AG10803 (cell line): Measurements from ENCODE around the gene ICE2.

Source experiments
- DNase-seq: peaks from one replicate; pipeline ENCODE4 v3.0.0; 2010; ENCODE audit warnings: low read depth
- H3K4me3 ChIP-seq: 2 replicates; pipeline ENCODE4 v1.5.1; 2011; ENCODE audit warnings: mild to moderate bottlenecking, low read length, control low read depth
- TF ChIP-seq, protein P1 (sequence below): conservative IDR thresholded peaks from 2 replicates; pipeline ENCODE4 v1.5.1; 2011; ENCODE audit warnings: mild to moderate bottlenecking, low read length, control low read depth, inconsistent platforms

The ICE2 gene

DNA sequence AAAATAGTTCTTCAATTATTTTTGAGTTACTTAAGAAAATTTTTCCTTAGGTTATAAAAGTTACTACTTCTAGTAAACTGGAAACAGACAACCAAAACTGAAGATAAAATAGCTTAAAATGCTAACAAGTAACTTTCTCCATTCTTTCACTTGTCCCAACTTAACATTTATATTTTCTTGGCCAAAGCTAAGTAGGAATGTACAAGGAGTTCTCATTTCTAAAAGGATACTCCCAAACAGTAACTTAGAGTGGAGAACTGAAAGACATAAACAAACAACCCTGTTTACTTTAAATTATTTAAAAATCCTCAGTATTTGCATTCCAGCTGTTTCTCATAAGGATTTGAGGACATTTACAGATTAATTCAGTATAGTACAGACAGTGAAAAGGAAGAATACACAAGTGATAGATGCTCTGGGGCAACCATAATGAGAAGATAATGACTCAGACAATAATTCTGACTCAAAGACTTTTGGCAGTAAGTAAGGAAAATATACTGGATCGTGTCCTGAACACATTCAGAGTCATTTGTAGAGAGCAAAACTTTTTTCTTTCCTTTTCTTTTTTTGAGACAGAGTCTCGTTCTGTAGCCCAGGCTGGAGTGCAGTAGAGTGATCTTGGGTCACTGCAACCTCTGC is 52.0 kb downstream of the ICE2 start:
- peak; percentile 79 for DNase-seq
- H3K4me3 ChIP-seq, result no peak overlapping the region
- TF ChIP-seq, protein P1, sequence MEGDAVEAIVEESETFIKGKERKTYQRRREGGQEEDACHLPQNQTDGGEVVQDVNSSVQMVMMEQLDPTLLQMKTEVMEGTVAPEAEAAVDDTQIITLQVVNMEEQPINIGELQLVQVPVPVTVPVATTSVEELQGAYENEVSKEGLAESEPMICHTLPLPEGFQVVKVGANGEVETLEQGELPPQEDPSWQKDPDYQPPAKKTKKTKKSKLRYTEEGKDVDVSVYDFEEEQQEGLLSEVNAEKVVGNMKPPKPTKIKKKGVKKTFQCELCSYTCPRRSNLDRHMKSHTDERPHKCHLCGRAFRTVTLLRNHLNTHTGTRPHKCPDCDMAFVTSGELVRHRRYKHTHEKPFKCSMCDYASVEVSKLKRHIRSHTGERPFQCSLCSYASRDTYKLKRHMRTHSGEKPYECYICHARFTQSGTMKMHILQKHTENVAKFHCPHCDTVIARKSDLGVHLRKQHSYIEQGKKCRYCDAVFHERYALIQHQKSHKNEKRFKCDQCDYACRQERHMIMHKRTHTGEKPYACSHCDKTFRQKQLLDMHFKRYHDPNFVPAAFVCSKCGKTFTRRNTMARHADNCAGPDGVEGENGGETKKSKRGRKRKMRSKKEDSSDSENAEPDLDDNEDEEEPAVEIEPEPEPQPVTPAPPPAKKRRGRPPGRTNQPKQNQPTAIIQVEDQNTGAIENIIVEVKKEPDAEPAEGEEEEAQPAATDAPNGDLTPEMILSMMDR, result no peak

DNA sequence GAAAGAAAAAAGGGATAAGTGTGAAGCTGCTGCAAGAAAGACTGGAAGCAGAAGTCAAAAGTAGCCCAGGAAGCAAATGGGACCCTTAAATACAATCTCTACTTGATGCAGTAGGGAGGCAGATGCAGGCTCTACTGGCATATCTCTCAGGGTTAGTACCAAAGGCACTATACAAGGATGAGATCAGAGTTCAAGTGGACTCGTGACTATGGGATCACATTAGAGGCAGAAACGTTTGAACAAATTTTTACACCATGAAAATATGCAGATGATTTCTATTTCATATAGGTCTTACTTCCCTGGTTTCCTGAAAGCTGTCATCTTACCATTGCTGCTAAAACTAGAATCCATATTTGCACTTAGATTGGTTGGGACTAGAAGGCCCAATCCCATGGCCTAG is 53.5 kb downstream of the ICE2 start:
- TF ChIP-seq, protein P1, result no peak

DNA sequence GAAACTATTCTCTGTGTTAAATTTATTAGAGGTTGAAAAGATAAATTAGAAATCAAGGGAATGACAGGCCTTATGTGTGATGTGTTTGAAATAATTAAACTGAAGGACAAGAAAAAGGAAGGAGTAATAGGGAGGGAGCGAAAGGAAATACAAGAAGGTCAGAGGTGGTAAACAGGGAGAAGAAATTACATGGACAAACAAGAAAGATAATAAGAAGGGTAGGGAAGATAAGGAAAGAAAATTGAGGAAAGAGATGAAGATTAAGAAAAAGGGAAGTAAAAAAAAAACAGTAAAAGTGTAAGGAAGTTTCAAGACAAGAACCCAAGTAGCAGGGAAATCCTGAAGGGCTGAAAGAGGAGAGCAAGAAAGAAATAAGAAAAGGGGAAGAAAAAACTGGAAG is 54.9 kb downstream of the ICE2 start:
- no peak overlapping the region for H3K4me3 ChIP-seq
- DNase-seq, result no peak
- TF ChIP-seq, protein P1, result no peak

More for the DNA sequence above, 53.5 kb downstream of the ICE2 start:
- no peak for DNase-seq
- H3K4me3 ChIP-seq, result no peak overlapping the region

DNA sequence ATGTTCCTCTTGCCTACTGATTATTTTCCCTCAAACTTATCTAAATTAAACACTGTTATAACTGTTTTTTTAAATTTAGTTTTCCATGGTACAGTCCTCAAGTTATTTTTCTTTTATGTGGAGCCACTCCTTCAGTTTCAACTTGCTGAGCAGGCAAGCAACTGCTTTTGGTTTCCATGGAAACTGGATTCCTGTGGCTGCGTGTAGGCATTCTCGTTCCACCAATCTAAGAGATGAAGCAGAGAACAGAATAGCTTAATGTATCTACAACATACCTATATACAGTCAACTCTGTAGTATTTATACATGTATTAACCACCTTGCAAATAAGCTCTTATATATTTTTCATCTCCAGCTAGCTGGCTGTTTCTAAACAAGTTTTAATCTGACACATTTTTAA is 55.4 kb downstream of the ICE2 start:
- TF ChIP-seq, protein P1, result no peak
- no peak overlapping the region for H3K4me3 ChIP-seq
- peak; percentile 93 for DNase-seq

DNA sequence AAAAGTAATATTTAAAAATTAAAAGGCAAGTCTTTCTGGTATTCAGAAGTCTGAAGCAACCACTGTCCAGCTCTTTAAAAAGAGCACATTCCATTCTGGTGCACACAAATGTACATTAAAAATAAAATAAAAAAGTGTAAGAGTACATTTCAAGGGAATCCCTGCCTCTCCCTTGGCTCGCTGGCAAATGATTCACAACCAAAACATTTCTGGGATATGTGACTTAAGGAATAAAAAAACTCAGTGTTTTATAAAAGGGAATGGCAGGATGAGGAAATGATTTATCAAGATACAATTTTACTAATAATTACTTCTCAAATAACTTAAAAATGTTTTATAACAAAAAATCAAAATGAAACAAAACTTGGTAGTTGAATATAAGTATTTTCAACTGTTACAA is 57.4 kb downstream of the ICE2 start:
- H3K4me3 ChIP-seq, result no peak overlapping the region
- TF ChIP-seq, protein P1, result no peak
- DNase-seq, result peak; percentile 70

DNA sequence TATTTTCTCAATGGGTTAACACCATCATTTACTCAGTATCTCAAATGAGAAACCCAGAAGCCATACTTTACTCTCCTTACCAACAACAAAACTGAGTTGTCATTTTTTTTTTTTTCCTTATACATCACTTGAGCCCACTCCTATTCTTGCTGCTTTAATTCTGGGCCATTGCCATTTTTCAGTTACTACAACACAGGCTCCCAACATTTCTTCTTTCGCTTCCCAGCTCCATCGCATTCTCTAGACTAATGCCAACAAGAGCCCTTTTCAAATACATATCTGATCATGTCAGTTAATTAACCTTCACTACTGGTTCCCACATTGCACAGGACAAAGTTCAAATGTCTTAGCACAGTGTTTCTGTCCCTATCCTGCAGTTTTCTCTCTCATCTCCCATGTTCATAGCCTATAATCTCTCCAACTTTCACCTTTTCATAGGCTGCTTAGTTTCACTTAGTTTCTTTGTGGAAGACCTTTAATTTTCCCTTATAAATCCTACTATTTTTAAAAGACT is 58.7 kb downstream of the ICE2 start:
- no peak overlapping the region for H3K4me3 ChIP-seq
- TF ChIP-seq, protein P1, result no peak
- no peak for DNase-seq

DNA sequence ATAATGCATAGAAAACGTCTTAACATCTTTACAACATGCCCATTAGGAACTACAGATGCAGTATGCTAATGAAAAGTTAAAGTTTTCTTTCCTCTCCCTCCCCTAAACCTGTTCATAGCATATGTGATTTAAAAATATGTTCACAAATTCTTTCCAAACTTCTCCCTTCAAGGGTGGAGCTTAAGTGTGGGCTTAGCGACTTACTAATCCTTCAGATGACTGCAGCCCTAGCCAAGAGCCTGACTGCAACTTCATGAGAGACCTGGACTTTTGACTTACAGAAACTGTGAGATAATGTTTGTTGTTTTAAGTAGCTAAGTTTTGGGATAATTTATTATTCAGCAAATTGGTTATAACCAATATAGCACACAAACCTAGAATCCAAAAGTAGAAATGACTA is 59.2 kb downstream of the ICE2 start:
- TF ChIP-seq, protein P1, result no peak
- no peak overlapping the region for H3K4me3 ChIP-seq
- DNase-seq, result peak; percentile 58
